ENCODE measurements around the gene LMOD3. TPM values are rescaled to one million over a fixed set of nuclear protein-coding genes. Genes with fewer than 3 reads are reported as not detected.

Gene LMOD3
- total and polyA plus RNA-seq, 2 donors (not counting 1 experiment from before 2014, with no cell fraction given), result not detected

DNA sequence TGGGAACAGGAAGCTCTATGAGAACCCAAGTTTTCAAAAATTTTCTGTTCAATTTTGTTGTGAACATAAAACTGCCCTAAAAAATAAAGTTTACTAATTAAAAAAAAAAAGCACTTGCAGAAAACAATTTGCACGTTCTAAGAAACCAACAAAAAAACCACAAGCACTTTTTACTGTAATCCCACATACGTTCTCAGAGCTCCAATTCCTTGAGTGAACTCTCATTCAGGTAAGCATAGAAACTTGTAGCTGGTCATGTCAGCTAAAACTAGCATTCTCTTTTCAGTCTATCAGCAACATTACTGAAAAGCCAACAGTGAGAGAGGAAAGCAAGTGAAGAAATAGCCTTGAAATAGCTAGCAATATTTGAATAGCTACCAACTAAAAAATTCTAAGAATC is 58.8 kb downstream of the LMOD3 start:
- ChIA-PET CTCF (interaction anchor here (0.6 to 1.0 kb wide), 2 partner anchors 14 to 24 kb away, joined by 3 to 4 read pairs; no protein-coding TSS in a partner anchor), POLR2A (interaction anchor here (0.8 kb wide), 1 partner anchor 15 kb away, joined by 3 read pairs; no protein-coding TSS in a partner anchor)
- H3K27me3 ChIP-seq (replicated peaks in 1 of 4; ENCODE audit: control extremely low read depth in 1 of 4, control insufficient read depth in 3 of 4, insufficient read depth in 4 of 4, low read length in 3 of 4), result no peaks in the 10 kb centered on the region
- Mint-ChIP-seq H3K9me3 (ENCODE audit: insufficient read depth) (no peaks in the 10 kb centered on the region), H3K27me3 (no peaks in the 10 kb centered on the region), H3K4me3 (no peak overlapping the region), H3K4me1 (peaks cover 15% of the 10 kb centered on the region), H3K27ac (no peak overlapping the region)
- H3K4me2 ChIP-seq (replicated peaks; ENCODE audit: low read depth, low read length, poor library complexity, severe bottlenecking), result no peak overlapping the region
- no peaks in the 10 kb centered on the region for H4K20me1 ChIP-seq (ENCODE audit: control insufficient read depth, insufficient read depth, low read length, poor library complexity, severe bottlenecking)
- no peaks in the 10 kb centered on the region for H3K9me3 ChIP-seq (ENCODE audit: control extremely low read depth in 1 of 3, control insufficient read depth in 2 of 3, insufficient read depth in 1 of 3, low read length in 2 of 3)
- no peak overlapping the region for H2AFZ ChIP-seq (ENCODE audit: insufficient read depth, low read depth, low read length, poor library complexity, severe bottlenecking)
- peaks cover 9% of the 10 kb centered on the region for H3K79me2 ChIP-seq (ENCODE audit: control insufficient read depth, insufficient read depth, low read length)
- H3K4me3 ChIP-seq (ENCODE audit: control extremely low read depth in 1 of 5, extremely low read depth in 1 of 5, insufficient read depth in 1 of 5, low read depth in 2 of 5, low read length in 4 of 5), result no peak overlapping the region
- intact Hi-C loops (cut with micrococcal nuclease), result no loop called here
- WGBS (ENCODE audit: insufficient coverage), result no CpG with 5 or more reads among the region's 2 CpGs
- peak overlapping the region in 1 of 2 donors; percentile 23 for H3K27ac ChIP-seq (ENCODE audit: low read length in 2 of 2)
- H3K36me3 ChIP-seq (replicated peaks in 1 of 2; ENCODE audit: control extremely low read depth in 1 of 2, control insufficient read depth in 1 of 2, extremely low read depth in 1 of 2, insufficient read depth in 2 of 2, low read length in 1 of 2), result peaks cover 18 to 51% of the 10 kb centered on the region in 2 experiments
- no peak for TF ChIP-seq EZH2 (IDR thresholded peaks at IDR 0.05; ENCODE audit: borderline replicate concordance, insufficient read depth, low read depth, low read length, poor library complexity, severe bottlenecking)
- TF ChIP-seq, protein P1, sequence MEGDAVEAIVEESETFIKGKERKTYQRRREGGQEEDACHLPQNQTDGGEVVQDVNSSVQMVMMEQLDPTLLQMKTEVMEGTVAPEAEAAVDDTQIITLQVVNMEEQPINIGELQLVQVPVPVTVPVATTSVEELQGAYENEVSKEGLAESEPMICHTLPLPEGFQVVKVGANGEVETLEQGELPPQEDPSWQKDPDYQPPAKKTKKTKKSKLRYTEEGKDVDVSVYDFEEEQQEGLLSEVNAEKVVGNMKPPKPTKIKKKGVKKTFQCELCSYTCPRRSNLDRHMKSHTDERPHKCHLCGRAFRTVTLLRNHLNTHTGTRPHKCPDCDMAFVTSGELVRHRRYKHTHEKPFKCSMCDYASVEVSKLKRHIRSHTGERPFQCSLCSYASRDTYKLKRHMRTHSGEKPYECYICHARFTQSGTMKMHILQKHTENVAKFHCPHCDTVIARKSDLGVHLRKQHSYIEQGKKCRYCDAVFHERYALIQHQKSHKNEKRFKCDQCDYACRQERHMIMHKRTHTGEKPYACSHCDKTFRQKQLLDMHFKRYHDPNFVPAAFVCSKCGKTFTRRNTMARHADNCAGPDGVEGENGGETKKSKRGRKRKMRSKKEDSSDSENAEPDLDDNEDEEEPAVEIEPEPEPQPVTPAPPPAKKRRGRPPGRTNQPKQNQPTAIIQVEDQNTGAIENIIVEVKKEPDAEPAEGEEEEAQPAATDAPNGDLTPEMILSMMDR (IDR thresholded peaks at IDR 0.05), result no peak
- DNase-seq, result no peak
- no peak overlapping the region for H3K9ac ChIP-seq (ENCODE audit: low read length)
- peaks cover 9% of the 10 kb centered on the region in 2 donors for H3K4me1 ChIP-seq (ENCODE audit: control insufficient read depth in 2 of 2, insufficient read depth in 2 of 2, low read length in 2 of 2)
- no peak for ATAC-seq (ENCODE audit: low read depth)

DNA sequence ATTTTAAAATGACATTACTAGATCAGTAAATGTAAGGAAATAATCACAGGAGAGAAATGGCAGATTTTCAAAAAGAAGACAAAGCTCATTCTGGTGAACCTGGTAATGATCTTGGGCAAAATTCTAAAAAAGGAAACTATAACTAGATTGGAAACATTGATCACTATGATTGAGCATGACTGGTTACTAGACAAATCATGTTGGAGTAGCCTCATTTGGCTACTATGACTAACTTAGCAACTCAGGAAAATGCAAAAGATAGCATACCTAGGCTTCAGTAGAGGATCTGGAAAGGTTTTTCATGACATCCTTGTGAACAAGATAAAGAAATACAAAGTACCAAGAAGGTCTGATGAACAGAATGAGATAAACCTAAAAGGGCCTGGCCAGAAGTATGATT is 62.7 kb downstream of the LMOD3 start:
- no peaks in the 10 kb centered on the region for H3K9me3 ChIP-seq (ENCODE audit: control extremely low read depth in 1 of 3, control insufficient read depth in 2 of 3, insufficient read depth in 1 of 3, low read length in 2 of 3)
- POLR2A ChIA-PET, result no interaction called here
- no peaks in the 10 kb centered on the region for H3K27me3 ChIP-seq (replicated peaks in 1 of 4; ENCODE audit: control extremely low read depth in 1 of 4, control insufficient read depth in 3 of 4, insufficient read depth in 4 of 4, low read length in 3 of 4)
- peak overlapping the region; percentile 5 to 87 for H3K27ac ChIP-seq (ENCODE audit: low read length in 2 of 2)
- peaks cover 13 to 55% of the 10 kb centered on the region in 2 experiments for H3K36me3 ChIP-seq (replicated peaks in 1 of 2; ENCODE audit: control extremely low read depth in 1 of 2, control insufficient read depth in 1 of 2, extremely low read depth in 1 of 2, insufficient read depth in 2 of 2, low read length in 1 of 2)
- no peak for DNase-seq
- Mint-ChIP-seq H3K27me3 (no peaks in the 10 kb centered on the region), H3K4me3 (no peak overlapping the region), H3K27ac (peak overlapping the region; percentile 6), H3K9me3 (ENCODE audit: insufficient read depth) (no peaks in the 10 kb centered on the region), H3K4me1 (peaks cover 30% of the 10 kb centered on the region)
- H4K20me1 ChIP-seq (ENCODE audit: control insufficient read depth, insufficient read depth, low read length, poor library complexity, severe bottlenecking), result no peaks in the 10 kb centered on the region
- no peak for ATAC-seq (ENCODE audit: low read depth)
- intact Hi-C loops (cut with micrococcal nuclease), result no loop called here
- CTCF ChIA-PET, result interaction anchor here (0.7 to 1.2 kb wide), 3 partner anchors 11 to 24 kb away, joined by 3 to 4 read pairs (median 3); partner anchors contain the start of gene UBA3
- H3K9ac ChIP-seq (ENCODE audit: low read length), result no peak overlapping the region
- H3K4me2 ChIP-seq (replicated peaks; ENCODE audit: low read depth, low read length, poor library complexity, severe bottlenecking), result no peak overlapping the region
- TF ChIP-seq, protein P1 (IDR thresholded peaks at IDR 0.05), result no peak
- TF ChIP-seq EZH2 (IDR thresholded peaks at IDR 0.05; ENCODE audit: borderline replicate concordance, insufficient read depth, low read depth, low read length, poor library complexity, severe bottlenecking), result no peak
- H3K4me3 ChIP-seq (ENCODE audit: control extremely low read depth in 1 of 5, extremely low read depth in 1 of 5, insufficient read depth in 1 of 5, low read depth in 2 of 5, low read length in 4 of 5), result no peak overlapping the region
- H3K79me2 ChIP-seq (ENCODE audit: control insufficient read depth, insufficient read depth, low read length), result no peaks in the 10 kb centered on the region
- no peak overlapping the region for H2AFZ ChIP-seq (ENCODE audit: insufficient read depth, low read depth, low read length, poor library complexity, severe bottlenecking)
- H3K4me1 ChIP-seq (ENCODE audit: control insufficient read depth in 2 of 2, insufficient read depth in 2 of 2, low read length in 2 of 2), result peaks cover 20 to 22% of the 10 kb centered on the region in 2 donors

Data from B cell (primary cell).